Measurements from ENCODE around the gene HS3ST2.

DNA sequence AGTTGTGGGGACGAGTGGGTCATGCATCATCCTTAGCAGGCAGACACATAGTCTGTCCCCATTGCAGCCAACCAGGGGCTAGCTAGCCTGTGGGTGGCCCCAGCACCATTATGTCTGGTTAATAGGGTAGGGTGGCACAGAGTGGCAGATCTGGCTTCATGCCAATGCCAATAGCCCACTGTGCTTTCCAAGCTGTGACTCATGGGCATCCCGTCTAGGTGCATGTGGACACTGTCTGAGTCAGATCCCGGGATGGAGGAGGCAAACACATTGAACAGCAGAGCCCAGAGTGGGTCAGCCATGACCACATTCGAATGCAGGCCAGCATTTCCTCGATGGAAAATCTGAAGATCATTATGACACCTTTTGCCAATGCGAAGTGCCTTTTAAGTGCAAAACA, 2.5 kb downstream of the HS3ST2 start:
- TF ChIP-seq EZH2 (IDR thresholded peaks at IDR 0.05; ENCODE audit: borderline replicate concordance, low read depth, low read length, severe bottlenecking) (no peak), POLR2A (IDR thresholded peaks at IDR 0.05; ENCODE audit: low read depth, low read length) (no peak)
- TF ChIP-seq, protein P1, sequence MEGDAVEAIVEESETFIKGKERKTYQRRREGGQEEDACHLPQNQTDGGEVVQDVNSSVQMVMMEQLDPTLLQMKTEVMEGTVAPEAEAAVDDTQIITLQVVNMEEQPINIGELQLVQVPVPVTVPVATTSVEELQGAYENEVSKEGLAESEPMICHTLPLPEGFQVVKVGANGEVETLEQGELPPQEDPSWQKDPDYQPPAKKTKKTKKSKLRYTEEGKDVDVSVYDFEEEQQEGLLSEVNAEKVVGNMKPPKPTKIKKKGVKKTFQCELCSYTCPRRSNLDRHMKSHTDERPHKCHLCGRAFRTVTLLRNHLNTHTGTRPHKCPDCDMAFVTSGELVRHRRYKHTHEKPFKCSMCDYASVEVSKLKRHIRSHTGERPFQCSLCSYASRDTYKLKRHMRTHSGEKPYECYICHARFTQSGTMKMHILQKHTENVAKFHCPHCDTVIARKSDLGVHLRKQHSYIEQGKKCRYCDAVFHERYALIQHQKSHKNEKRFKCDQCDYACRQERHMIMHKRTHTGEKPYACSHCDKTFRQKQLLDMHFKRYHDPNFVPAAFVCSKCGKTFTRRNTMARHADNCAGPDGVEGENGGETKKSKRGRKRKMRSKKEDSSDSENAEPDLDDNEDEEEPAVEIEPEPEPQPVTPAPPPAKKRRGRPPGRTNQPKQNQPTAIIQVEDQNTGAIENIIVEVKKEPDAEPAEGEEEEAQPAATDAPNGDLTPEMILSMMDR (IDR thresholded peaks at IDR 0.05; ENCODE audit: extremely low read depth in 1 of 2, insufficient read depth in 1 of 2, low read depth in 1 of 2, low read length in 2 of 2), result no peak

Data from endothelial cell of umbilical vein (primary cell).